ENCODE results near the gene EMID1.

Gene EMID1

DNA sequence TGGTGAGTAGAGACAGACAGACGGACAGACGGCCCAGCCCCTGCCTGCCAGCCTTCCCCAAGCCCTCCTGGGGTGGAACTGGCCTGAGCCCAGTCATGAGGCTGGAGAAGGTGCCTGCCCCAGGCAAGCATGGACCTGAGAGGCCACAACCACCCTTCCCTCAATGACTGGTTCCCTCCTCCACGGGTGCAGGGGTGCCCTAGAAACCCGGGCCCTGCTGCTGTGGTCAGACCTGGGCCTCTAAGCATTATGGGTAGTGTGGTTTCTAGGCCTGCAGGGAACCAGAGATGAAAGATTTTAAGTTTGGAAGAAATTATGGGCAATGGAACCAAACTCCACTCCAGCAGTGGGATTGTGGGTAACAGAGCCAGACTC is 48.6 kb downstream of the EMID1 start:
- H3K4me3 ChIP-seq (ENCODE audit: low read length): no peak overlapping the region
- H3K9ac ChIP-seq (ENCODE audit: low read length): no peak overlapping the region
- no peak overlapping the region for H3K27ac ChIP-seq (ENCODE audit: low read depth, low read length)
- H3K27me3 ChIP-seq (ENCODE audit: control insufficient read depth, insufficient read depth, low read length): no peaks in the 10 kb centered on the region
- H3K4me1 ChIP-seq (ENCODE audit: control insufficient read depth, insufficient read depth, low read length): no peaks in the 10 kb centered on the region
- H3K36me3 ChIP-seq (ENCODE audit: control insufficient read depth, insufficient read depth, low read length): no peaks in the 10 kb centered on the region

DNA sequence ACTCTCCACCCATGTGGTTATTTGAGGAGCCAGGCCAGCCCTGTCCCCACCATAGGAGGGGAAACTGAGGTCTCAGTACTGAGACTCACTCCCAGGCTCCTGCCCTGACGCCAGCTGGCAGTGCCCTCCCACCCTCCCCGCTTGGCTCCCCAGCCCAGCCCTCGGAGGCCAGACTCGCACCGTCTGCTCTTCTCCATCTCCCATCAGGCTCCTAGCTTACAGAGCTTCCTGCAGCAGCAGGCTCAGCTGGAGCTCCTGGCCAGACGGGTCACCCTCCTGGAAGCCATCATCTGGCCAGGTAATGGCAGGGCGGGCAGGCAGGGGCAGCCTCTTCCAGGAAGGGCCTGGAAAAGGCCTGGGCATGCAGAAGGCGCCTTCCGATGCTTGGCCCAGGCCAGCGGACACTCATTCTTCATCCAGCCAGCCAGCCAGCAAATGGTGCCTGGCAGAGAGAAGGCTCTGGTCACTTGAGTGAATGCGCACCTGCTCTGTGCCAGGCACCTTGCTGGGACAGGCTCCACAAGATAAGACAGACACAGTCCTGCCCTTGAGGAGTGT is 49.4 kb downstream of the EMID1 start:
- peaks cover 3% of the 10 kb centered on the region for H3K36me3 ChIP-seq (ENCODE audit: control insufficient read depth, insufficient read depth, low read length)
- no peaks in the 10 kb centered on the region for H3K4me1 ChIP-seq (ENCODE audit: control insufficient read depth, insufficient read depth, low read length)
- no peak overlapping the region for H3K27ac ChIP-seq (ENCODE audit: low read depth, low read length)
- no peak overlapping the region for H3K4me3 ChIP-seq (ENCODE audit: low read length)
- no peak overlapping the region for H3K9ac ChIP-seq (ENCODE audit: low read length)
- H3K27me3 ChIP-seq (ENCODE audit: control insufficient read depth, insufficient read depth, low read length): no peaks in the 10 kb centered on the region

DNA sequence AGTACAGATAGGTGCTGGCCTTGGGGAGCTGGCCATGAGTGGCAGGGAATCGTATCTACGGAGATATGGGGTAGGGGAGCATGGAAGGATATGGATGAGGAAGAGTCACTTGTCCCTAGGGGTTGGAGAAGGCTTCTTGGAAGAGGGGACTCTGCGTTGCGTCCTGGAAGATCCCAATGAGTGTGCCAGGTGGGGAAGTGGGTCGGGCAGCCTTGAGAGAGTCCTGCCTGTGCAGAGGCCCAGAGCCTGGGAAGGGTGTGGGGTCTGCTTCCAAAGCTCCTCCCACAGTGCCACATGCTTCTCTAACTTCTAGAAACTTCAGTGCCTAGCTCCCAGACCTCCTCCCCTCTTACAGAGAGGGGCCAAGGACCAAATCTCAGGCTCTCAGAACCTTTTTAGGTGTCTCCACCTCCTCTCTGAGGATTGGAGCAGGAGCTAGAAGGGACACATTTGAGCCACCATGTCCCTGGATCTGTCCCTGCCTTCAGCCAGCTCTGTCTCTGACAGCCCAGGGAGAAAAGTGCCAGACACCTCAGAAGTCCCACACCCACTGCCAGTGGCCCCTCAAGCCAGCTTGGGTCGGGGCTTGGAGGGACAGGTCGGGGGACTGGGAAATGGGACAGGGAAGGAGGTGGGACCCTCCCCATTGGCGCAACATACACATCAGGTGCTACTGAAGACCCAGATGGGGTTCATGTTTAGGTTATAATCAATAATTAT is 51.1 kb downstream of the EMID1 start:
- Histone ChIP-seq H3K4me3 (ENCODE audit: low read length) (no peak overlapping the region), H3K36me3 (ENCODE audit: control insufficient read depth, insufficient read depth, low read length) (peaks cover 3% of the 10 kb centered on the region), H3K4me1 (ENCODE audit: control insufficient read depth, insufficient read depth, low read length) (no peaks in the 10 kb centered on the region), H3K27ac (ENCODE audit: low read depth, low read length) (no peak overlapping the region), H3K27me3 (ENCODE audit: control insufficient read depth, insufficient read depth, low read length) (no peaks in the 10 kb centered on the region), H3K9ac (ENCODE audit: low read length) (no peak overlapping the region)

DNA sequence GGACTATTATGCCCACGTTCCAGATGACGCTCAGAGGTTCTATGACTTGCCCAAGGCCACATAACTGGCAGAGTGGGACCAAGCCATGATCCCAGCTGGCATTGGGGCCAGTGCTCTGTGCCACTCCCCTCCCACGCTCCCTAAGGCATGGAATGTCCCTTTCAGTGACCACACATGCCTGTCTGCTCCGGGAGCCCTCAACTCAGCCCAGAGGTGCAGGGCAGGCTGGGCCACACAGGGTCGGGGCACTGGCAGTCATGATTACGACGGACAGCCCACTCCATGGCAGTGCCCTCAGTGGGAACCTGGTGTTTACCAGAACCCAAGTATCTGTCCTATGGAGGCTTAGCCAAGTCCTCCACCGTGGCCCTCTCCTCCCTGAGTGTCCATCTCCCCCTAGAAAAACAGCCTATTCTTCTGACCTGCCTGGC is 52.1 kb downstream of the EMID1 start:
- Histone ChIP-seq H3K4me1 (ENCODE audit: control insufficient read depth, insufficient read depth, low read length) (no peaks in the 10 kb centered on the region), H3K27ac (ENCODE audit: low read depth, low read length) (no peak overlapping the region), H3K36me3 (ENCODE audit: control insufficient read depth, insufficient read depth, low read length) (peaks cover 3% of the 10 kb centered on the region), H3K4me3 (ENCODE audit: low read length) (no peak overlapping the region), H3K9ac (ENCODE audit: low read length) (no peak overlapping the region), H3K27me3 (ENCODE audit: control insufficient read depth, insufficient read depth, low read length) (no peaks in the 10 kb centered on the region)

DNA sequence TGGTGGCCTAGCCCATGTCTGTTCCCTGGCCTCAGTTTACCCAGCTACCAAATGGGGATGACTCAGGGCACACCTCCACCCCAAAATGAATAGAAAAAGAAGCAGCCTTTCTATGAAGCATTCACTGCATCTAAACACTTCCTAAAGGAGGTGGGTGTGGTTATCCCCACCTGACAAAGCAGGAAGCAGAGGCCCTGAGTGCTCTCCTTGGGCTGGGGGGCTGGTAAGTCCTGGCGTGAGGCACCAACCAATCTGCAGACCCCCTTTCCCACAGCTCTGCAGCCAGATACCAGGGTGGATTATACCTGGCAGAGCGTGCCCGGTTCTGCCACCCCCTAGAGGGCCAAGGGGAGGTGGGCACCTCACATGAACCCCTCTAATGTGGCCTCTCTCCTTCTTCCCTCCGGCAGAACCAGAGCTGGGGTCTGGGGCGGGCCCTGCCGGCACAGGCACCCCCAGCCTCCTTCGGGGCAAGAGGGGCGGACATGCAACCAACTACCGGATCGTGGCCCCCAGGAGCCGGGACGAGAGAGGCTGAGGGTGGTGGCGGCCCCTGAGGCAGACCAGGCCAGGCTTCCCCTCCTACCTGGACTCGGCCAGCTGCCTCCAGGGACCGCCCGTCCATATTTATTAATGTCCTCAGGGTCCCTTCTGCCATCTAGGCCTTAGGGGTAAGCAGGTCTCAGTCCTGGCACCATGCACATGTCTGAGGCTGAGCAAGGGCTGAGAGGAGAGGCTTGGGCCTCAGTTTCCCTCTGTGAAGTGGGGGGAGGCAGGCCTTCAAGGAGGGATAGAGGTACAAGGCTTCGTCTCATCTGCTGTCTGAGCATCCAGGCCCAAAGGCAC is 52.9 kb downstream of the EMID1 start:
- no peaks in the 10 kb centered on the region for H3K27me3 ChIP-seq (ENCODE audit: control insufficient read depth, insufficient read depth, low read length)
- peaks cover 3% of the 10 kb centered on the region for H3K36me3 ChIP-seq (ENCODE audit: control insufficient read depth, insufficient read depth, low read length)
- H3K4me3 ChIP-seq (ENCODE audit: low read length): no peak overlapping the region
- H3K9ac ChIP-seq (ENCODE audit: low read length): no peak overlapping the region
- no peak overlapping the region for H3K27ac ChIP-seq (ENCODE audit: low read depth, low read length)
- H3K4me1 ChIP-seq (ENCODE audit: control insufficient read depth, insufficient read depth, low read length): no peaks in the 10 kb centered on the region

DNA sequence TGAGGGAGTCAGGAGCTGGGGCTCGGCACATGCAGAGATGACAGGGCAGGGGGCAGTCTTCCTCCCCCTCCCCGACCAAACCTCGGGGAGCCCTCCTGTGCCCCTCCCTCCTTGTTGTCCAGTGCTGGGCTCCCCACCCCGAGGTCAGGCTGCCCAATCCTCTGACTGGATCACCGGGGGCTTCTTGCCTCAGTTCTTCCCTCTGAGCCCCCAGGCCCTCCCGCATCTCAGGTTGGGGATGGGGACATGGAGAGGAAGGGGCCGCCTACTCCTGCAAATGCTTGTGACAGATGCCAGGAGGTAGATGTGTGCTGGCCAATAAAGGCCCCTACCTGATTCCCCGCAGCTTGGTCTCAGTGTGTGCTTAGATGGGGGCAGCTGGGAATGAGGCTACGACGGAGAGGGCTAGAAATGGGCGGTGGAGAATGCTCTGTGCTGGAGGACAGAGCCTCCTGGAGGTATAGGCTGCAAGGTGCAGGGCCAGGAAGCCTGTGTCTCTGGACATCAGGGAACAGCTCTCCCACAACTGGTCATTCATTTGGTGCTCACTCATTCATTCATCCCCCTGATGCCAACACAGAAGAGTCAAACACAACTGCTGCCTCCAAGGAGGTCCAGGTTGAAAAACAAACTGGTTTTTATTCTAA is 53.7 kb downstream of the EMID1 start:
- Histone ChIP-seq H3K27ac (ENCODE audit: low read depth, low read length) (no peak overlapping the region), H3K4me1 (ENCODE audit: control insufficient read depth, insufficient read depth, low read length) (no peaks in the 10 kb centered on the region), H3K27me3 (ENCODE audit: control insufficient read depth, insufficient read depth, low read length) (no peaks in the 10 kb centered on the region), H3K36me3 (ENCODE audit: control insufficient read depth, insufficient read depth, low read length) (peaks cover 3% of the 10 kb centered on the region), H3K4me3 (ENCODE audit: low read length) (no peak overlapping the region), H3K9ac (ENCODE audit: low read length) (no peak overlapping the region)

DNA sequence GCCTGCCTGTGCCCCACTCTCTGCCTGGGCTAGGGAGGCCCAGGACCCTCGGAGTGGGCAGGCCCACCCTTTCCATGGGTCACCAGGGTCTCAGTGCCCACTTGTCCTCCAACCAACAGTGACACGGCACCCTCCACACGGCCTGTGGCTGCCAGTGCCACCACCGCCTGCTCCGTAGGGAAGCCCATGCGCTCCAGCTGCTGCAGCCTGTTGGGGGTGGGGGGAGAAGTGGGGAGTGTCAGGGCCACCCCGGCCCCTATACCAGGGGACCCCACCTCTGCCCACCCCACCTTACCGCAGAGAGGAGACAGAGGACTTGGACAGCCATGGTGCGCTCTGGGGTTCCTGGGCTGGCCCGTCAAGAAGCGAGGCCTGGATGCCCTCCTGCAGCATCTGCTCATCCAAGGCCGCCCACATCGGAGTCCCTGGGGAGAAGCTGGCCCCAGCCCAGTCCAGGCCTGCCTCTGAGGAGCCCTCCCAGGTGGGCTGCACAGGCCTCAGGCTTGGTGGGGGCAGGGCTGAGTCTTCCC is 54.4 kb downstream of the EMID1 start:
- Histone ChIP-seq H3K9ac (ENCODE audit: low read length) (no peak overlapping the region), H3K27ac (ENCODE audit: low read depth, low read length) (no peak overlapping the region), H3K27me3 (ENCODE audit: control insufficient read depth, insufficient read depth, low read length) (no peaks in the 10 kb centered on the region), H3K4me3 (ENCODE audit: low read length) (no peak overlapping the region), H3K36me3 (ENCODE audit: control insufficient read depth, insufficient read depth, low read length) (peaks cover 3% of the 10 kb centered on the region), H3K4me1 (ENCODE audit: control insufficient read depth, insufficient read depth, low read length) (no peaks in the 10 kb centered on the region)

DNA sequence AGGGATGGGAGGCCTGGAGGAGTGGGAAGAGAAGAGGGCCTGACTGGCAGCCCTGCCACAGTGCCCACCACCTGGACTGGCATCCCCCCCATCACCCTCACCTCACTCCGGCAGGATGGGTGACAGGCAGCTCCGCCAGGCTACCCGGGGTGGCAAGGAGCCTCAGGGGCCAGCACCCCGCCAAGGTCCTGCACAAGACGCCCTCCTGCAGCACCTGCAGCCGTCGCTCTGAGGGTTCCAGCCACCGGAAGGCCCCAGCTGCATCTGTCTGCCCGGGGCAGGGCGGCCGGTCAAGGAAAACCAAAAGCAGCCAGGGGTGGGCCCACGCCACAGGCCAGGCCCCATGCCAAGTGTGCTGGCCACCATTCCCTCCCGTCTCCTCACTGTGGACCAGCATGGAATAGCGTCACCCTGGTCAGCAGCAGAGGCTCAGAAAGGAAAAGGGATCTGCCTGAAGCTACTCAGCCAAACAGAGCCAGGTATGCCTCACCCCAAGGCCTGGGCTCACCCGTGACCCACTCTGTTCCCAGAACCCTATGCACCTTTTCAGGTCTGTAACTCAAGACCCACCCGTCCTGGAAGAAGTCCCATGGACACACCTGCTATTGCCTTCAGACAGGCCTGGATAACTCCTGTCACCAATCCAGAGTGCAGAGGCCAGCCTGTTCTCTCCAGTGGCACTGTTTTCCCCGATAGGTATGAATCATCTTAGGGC is 55.1 kb downstream of the EMID1 start:
- Histone ChIP-seq H3K27me3 (ENCODE audit: control insufficient read depth, insufficient read depth, low read length) (no peaks in the 10 kb centered on the region), H3K27ac (ENCODE audit: low read depth, low read length) (no peak overlapping the region), H3K4me3 (ENCODE audit: low read length) (no peak overlapping the region), H3K4me1 (ENCODE audit: control insufficient read depth, insufficient read depth, low read length) (no peaks in the 10 kb centered on the region), H3K9ac (ENCODE audit: low read length) (no peak overlapping the region), H3K36me3 (ENCODE audit: control insufficient read depth, insufficient read depth, low read length) (peaks cover 3% of the 10 kb centered on the region)

DNA sequence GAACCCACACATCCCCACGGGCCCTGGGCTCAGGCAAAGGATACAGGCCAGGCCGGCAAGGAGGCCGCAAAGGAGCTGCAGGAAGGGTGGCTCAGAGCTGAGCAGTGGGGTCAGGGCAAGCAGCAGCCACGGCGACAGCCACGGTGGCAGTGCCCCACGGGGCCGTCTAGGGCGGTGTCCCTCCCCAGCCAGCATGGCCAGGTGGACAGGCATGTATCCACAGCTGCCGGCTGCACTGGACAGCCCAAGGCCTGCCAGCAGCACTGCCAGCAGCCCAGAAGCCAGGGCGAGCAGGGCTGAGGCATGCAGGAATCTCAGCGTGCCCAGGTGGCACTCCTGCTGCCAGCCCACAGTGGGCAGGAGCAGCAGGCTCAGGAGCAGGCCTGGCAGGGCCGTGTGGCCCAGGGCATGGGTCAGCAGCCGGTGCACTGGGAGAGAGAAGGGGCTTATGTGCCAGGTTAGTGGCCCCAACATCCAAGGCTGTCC is 58.1 kb downstream of the EMID1 start:
- Histone ChIP-seq H3K4me1 (ENCODE audit: control insufficient read depth, insufficient read depth, low read length) (peaks cover 6% of the 10 kb centered on the region), H3K4me3 (ENCODE audit: low read length) (no peak overlapping the region), H3K36me3 (ENCODE audit: control insufficient read depth, insufficient read depth, low read length) (peaks cover 3% of the 10 kb centered on the region), H3K27me3 (ENCODE audit: control insufficient read depth, insufficient read depth, low read length) (no peaks in the 10 kb centered on the region), H3K9ac (ENCODE audit: low read length) (no peak overlapping the region), H3K27ac (ENCODE audit: low read depth, low read length) (no peak overlapping the region)

DNA sequence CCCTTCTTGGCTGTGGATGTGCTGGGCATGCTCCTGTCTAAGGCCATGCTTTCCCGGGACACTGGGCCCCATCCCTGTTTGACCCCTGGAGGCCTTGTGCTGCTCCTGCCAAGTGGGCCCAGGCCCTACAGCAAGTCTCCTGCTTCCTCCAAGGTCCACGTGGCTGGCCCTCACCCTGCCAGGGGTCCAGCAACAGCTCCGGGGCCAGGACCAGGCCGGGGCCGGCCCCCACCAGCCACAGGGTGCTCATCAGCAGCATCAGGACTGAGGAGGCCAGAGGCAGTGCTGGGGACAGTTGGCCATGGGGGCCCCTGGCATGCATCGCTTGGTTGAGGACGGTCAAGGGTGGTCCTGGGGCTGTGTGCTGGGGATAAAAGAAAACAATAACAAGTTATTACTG is 59.6 kb downstream of the EMID1 start:
- H3K27me3 ChIP-seq (ENCODE audit: control insufficient read depth, insufficient read depth, low read length): no peaks in the 10 kb centered on the region
- no peak overlapping the region for H3K27ac ChIP-seq (ENCODE audit: low read depth, low read length)
- peaks cover 15% of the 10 kb centered on the region for H3K4me1 ChIP-seq (ENCODE audit: control insufficient read depth, insufficient read depth, low read length)
- H3K9ac ChIP-seq (ENCODE audit: low read length): no peak overlapping the region
- no peak overlapping the region for H3K4me3 ChIP-seq (ENCODE audit: low read length)
- no peaks in the 10 kb centered on the region for H3K36me3 ChIP-seq (ENCODE audit: control insufficient read depth, insufficient read depth, low read length)

DNA sequence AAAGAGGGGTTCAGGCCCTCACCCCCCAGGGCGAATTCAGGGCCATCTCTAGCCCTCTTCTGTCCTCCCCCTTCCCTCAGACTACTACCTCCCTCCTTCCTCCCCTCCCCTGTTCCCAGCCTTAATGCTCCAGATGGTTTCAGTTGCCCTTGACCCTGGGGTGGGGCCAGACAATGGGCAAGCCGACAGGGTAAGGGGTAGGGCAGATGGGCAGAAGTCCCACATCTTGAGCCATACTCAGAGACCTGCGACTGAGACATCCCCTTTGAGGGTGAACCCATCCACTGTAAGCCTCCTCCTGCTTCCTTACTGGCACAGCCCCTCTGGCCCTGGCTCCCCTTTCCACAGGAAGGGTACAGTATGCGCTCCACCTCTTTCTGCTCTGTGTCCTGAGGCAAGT is 60.2 kb downstream of the EMID1 start:
- peaks cover 21% of the 10 kb centered on the region for H3K4me1 ChIP-seq (ENCODE audit: control insufficient read depth, insufficient read depth, low read length)
- H3K27ac ChIP-seq (ENCODE audit: low read depth, low read length): no peak overlapping the region
- no peaks in the 10 kb centered on the region for H3K36me3 ChIP-seq (ENCODE audit: control insufficient read depth, insufficient read depth, low read length)
- H3K27me3 ChIP-seq (ENCODE audit: control insufficient read depth, insufficient read depth, low read length): no peaks in the 10 kb centered on the region
- H3K9ac ChIP-seq (ENCODE audit: low read length): no peak overlapping the region
- H3K4me3 ChIP-seq (ENCODE audit: low read length): no peak overlapping the region

Measured in rectal smooth muscle tissue (tissue), 1 donor.